HepG2 (cell line): ENCODE data around the gene PPP4R3A. TPM values are rescaled to one million over a fixed set of nuclear protein-coding genes. Genes with fewer than 3 reads are reported as not detected.

Experiments
- ATAC-seq: fragments of 200-7000 bp; cut with Tn5 transposase; 3 replicates; pipeline ENCODE4 v1.9.1; 2020; ENCODE audit warnings: mild to moderate bottlenecking, moderate library complexity
- BruUV-seq: library from RNA; stranded (reverse); fragments of 400-500 nt; replicated peaks from 2 replicates; lab custom pipeline; 2021; lab: Mats Ljungman, UMichigan
- CTCF ChIA-PET: fragments of 300-600 bp; formaldehyde crosslinking; extraction: SDS; loops from one replicate; lab custom pipeline; 2021; ENCODE audit warnings: low total read pairs, inconsistent platforms, low intra/inter-chr PET ratio; lab: Yijun Ruan, JAX
- POLR2A ChIA-PET: fragments of 350-600 bp; sonication (Branson Sonifier 250); formaldehyde crosslinking; loops from one replicate; lab custom pipeline; 2020; ENCODE audit warnings: antibody characterized with exemption, inconsistent platforms; lab: Yijun Ruan, JAX
- DNase-seq: peaks from one replicate; pipeline ENCODE4 v3.0.0-alpha.2; 2015; ENCODE audit warnings: low spot score
- FAIRE-seq: peaks from 3 replicates; lab custom pipeline; 2011; peaks lifted over from hg19 to GRCh38; lab: Jason Lieb, UNC
- H2AFZ ChIP-seq: one replicate; pipeline ENCODE4 v1.6.1; 2011; ENCODE audit warnings: low read length, inconsistent platforms
- H3K27ac ChIP-seq: fragments of 300-600 bp; 3 replicates; pipeline ENCODE4 v1.8.0; 2011; ENCODE audit warnings: mixed run types, mild to moderate bottlenecking, mixed read lengths, low read length, inconsistent platforms; ENCODE audit not compliant: insufficient read depth; ENCODE audit errors: extremely low read length
- H3K27me3 ChIP-seq, 2 experiments: fragments of 200-600 bp in 1 of 2; 2 replicates in 1 of 2; 3 replicates in 1 of 2; pipeline versions ENCODE4 v1.6.0 to v1.8.0; 2011; ENCODE audit warnings: low read length in 2 of 2, mild to moderate bottlenecking in 2 of 2, moderate library complexity in 2 of 2, inconsistent platforms in 1 of 2; ENCODE audit not compliant: insufficient read depth in 2 of 2, control insufficient read depth in 1 of 2
- H3K36me3 ChIP-seq, 2 experiments: fragments of 200-600 bp in 1 of 2; replicated peaks in 1 of 2; 2 replicates in 1 of 2; 3 replicates in 1 of 2; pipeline versions ENCODE4 v1.5.1 to v1.8.0; 2011; ENCODE audit warnings: low read length in 2 of 2, inconsistent platforms in 1 of 2; ENCODE audit not compliant: insufficient read depth in 2 of 2, control insufficient read depth in 1 of 2
- H3K4me1 ChIP-seq: 2 replicates; pipeline ENCODE4 v1.5.1; 2012; ENCODE audit warnings: low read length, inconsistent platforms; ENCODE audit not compliant: insufficient read depth
- H3K4me2 ChIP-seq: 2 replicates; pipeline ENCODE4 v1.6.0; 2011; ENCODE audit warnings: low read depth, low read length, inconsistent platforms
- H3K4me3 ChIP-seq, 3 experiments: fragments of 200-600 bp in 1 of 3; sonication (generic), shearing (Covaris generic) in 1 of 3; replicated peaks in 1 of 3; 2 replicates each; pipeline ENCODE4 v1.5.1; 2011 to 2016; ENCODE audit warnings: low read length in 3 of 3, inconsistent platforms in 2 of 3, low read depth in 2 of 3, mild to moderate bottlenecking in 2 of 3, control low read depth in 1 of 3, mixed read lengths in 1 of 3; ENCODE audit not compliant: insufficient read depth in 1 of 3
- H3K79me2 ChIP-seq: one replicate; pipeline ENCODE4 v1.6.1; 2011; ENCODE audit warnings: low read length, inconsistent platforms; ENCODE audit not compliant: insufficient read depth
- H3K9ac ChIP-seq: 2 replicates; pipeline ENCODE4 v1.6.0; 2011; ENCODE audit warnings: mild to moderate bottlenecking, low read depth, low read length, inconsistent platforms; ENCODE audit not compliant: insufficient read depth
- H3K9me3 ChIP-seq: 2 replicates; pipeline ENCODE4 v1.5.1; 2012; ENCODE audit warnings: mild to moderate bottlenecking, low read length
- H4K20me1 ChIP-seq: 2 replicates; pipeline ENCODE4 v1.6.0; 2011; ENCODE audit warnings: inconsistent platforms, mild to moderate bottlenecking, low read length, moderate library complexity; ENCODE audit not compliant: insufficient read depth
- FOXK1 ChIP-seq: sonication (generic); formaldehyde crosslinking; IDR thresholded peaks from 2 replicates; pipeline ENCODE4 v1.4.0; 2020; ENCODE audit warnings: low read depth, missing genetic modification reagents, borderline replicate concordance
- ISL2 ChIP-seq: sonication (generic); formaldehyde crosslinking; IDR thresholded peaks from 2 replicates; pipeline ENCODE4 v1.5.0; 2020; ENCODE audit warnings: missing genetic modification reagents
- JUN ChIP-seq: sonication (generic); formaldehyde crosslinking; IDR thresholded peaks from 2 replicates; pipeline ENCODE4 v1.4.0; 2020; ENCODE audit warnings: mild to moderate bottlenecking, missing genetic modification reagents
- NFATC3 ChIP-seq: sonication (generic); formaldehyde crosslinking; IDR thresholded peaks from 2 replicates; pipeline ENCODE4 v1.5.1; 2020; ENCODE audit warnings: mild to moderate bottlenecking, missing genetic modification reagents
- NR3C1 ChIP-seq: sonication (generic); formaldehyde crosslinking; IDR thresholded peaks from 2 replicates; pipeline ENCODE4 v1.4.0; 2020; ENCODE audit warnings: missing genetic modification reagents
- PHF21A ChIP-seq: sonication (generic); formaldehyde crosslinking; IDR thresholded peaks from 2 replicates; pipeline ENCODE4 v1.5.0; 2020; ENCODE audit warnings: mild to moderate bottlenecking, missing genetic modification reagents
- THYN1 ChIP-seq: sonication (generic); formaldehyde crosslinking; IDR thresholded peaks from 2 replicates; pipeline ENCODE4 v1.8.1; 2023; ENCODE audit warnings: low read depth, mild to moderate bottlenecking, moderate library complexity, missing genetic modification reagents, borderline replicate concordance
- XBP1 ChIP-seq: sonication (generic); formaldehyde crosslinking; IDR thresholded peaks from 2 replicates; pipeline ENCODE4 v1.5.0; 2020; ENCODE audit warnings: missing genetic modification reagents
- ZFX ChIP-seq: sonication (generic); formaldehyde crosslinking; IDR thresholded peaks from 2 replicates; pipeline ENCODE4 v1.4.0; 2020; ENCODE audit warnings: mild to moderate bottlenecking, low read depth, missing genetic modification reagents, moderate library complexity
- ZNF343 ChIP-seq: sonication (generic); formaldehyde crosslinking; IDR thresholded peaks from 2 replicates; pipeline ENCODE4 v1.4.0; 2020; ENCODE audit warnings: mild to moderate bottlenecking, missing genetic modification reagents
- ZNF484 ChIP-seq: sonication (generic); formaldehyde crosslinking; IDR thresholded peaks from 2 replicates; pipeline ENCODE4 v1.5.1; 2020; ENCODE audit warnings: mild to moderate bottlenecking, low read depth, missing genetic modification reagents, borderline replicate concordance
- ZNF510 ChIP-seq: sonication (generic); formaldehyde crosslinking; IDR thresholded peaks from 2 replicates; pipeline ENCODE4 v1.4.0; 2020; ENCODE audit warnings: low read depth, mild to moderate bottlenecking, missing genetic modification reagents
- ZNF652 ChIP-seq: IDR thresholded peaks from 2 replicates; pipeline ENCODE4 v1.6.1; 2016; ENCODE audit warnings: low read depth, borderline replicate concordance
- ZSCAN9 ChIP-seq: IDR thresholded peaks from 2 replicates; pipeline ENCODE4 v1.6.1; 2016; ENCODE audit warnings: borderline replicate concordance
- WGBS: methylation state at CpG from one replicate; pipeline ENCODE4 v1.1.6; 2017; ENCODE audit warnings: low lambda C conversion rate; 5-methylcytosine and 5-hydroxymethylcytosine counted together
- in situ Hi-C: cut with HindIII; loops from 2 replicates; pipeline ENCODE4 v1.10.0; 2017; ENCODE audit warnings: low pct_unique_long_range_greater_than_20kb; ENCODE audit not compliant: extremely low pct_ligation_motif_present
- intact Hi-C: fragments of 100-400 bp; cut with micrococcal nuclease; formaldehyde crosslinking; loops from one replicate; pipeline ENCODE4 v1.10.0; 2022; ENCODE audit not compliant: unreplicated experiment
- polyA plus RNA-seq, 8 experiments: library from polyadenylated mRNA; depleted of rRNA in 3 of 8; stranded (reverse) in 7 of 8; unstranded in 1 of 8; fragments of >200 nt; fragmentation: Illumina TruSeq in 4 of 8; extraction: Trizol in 4 of 8; gene quantifications; 2 replicates each; pipeline versions ENCODE4 v1.2.1 to v1.2.3, GENCODE V29; 2011 to 2016; ENCODE audit warnings: low read depth in 4 of 8, missing spikeins in 1 of 8, mixed read lengths in 1 of 8; ENCODE audit not compliant: insufficient read depth in 1 of 8
- total RNA-seq, 5 experiments: library from RNA; depleted of rRNA; stranded (reverse); fragments of >200 nt; fragmentation: Illumina TruSeq; extraction: Trizol; gene quantifications; 2 replicates each; pipeline ENCODE4 v1.2.3, GENCODE V29; 2016; ENCODE audit warnings: low read depth in 1 of 5
- TF ChIP-seq, protein P1 (sequence below): sonication (generic); formaldehyde crosslinking; conservative IDR thresholded peaks from 2 replicates; pipeline ENCODE4 v1.4.0; 2020; ENCODE audit warnings: mild to moderate bottlenecking, missing genetic modification reagents, moderate library complexity
- TF ChIP-seq, protein P2 (sequence below): IDR thresholded peaks from 2 replicates; pipeline ENCODE4 v1.6.1; 2016; ENCODE audit warnings: control low read depth

Gene PPP4R3A
- total and polyA plus RNA-seq, 2 of the 13 experiments (the other 11 are each of a cell fraction or from before 2014, with no cell fraction given), result 22.5 to 57.4 TPM

DNA sequence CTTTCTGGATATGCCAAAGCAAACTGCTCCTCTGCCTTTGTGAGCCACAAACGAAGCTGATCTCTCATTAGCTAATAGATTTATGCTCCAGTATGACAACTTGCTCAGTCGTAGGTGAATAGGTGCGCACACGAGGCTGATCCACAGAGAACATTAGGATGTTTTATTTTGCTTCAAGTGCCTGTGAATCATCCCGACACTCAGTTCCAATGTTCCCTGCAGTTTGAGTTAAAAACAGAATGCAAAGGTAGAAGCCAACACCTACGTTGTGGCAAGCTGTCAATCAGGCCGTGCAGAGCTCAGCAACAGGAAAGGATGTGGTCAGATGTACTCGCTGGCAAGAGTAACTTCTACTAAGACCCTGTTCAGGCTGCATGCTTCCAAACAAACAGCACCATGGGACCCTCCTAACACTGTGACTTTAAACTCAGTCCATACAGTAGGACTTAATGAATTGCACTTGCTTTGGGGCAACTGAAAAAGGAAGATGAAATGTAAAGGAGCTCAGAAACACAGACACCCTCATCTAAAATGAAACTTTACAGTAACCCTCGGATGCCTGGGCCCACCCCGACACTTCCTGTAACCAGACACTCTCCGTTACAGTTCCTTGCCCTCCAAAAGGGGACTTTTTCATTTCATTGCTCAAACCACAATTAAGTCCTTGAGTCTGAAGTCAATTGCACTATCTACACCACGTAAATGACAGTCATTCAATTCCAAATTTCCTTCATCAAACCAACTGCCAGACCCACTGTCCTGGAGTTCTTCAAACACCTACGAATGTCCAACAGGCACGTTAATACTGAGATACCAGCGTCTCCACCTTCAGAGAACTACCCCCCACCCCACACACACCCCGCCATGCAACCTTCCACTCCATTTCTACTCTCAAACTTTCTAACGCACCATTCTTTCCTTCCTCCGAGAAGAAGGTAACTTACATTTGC lies 94.0 kb downstream of the PPP4R3A start:
- peak overlapping the region; percentile 78 to 82 (median 81) for H3K4me3 ChIP-seq
- H3K27me3 ChIP-seq, result no peaks in the 10 kb centered on the region
- peak overlapping the region; percentile 80 for H3K4me2 ChIP-seq
- TSS peak; percentile 57 for BruUV-seq
- H3K79me2 ChIP-seq, result peaks cover 17% of the 10 kb centered on the region
- CTCF ChIA-PET, result no interaction called here
- 0 out of 5 replicates have a peak, but pooled peaks cover 0 to 1% of the 10 kb centered on the region in 2 experiments for H3K36me3 ChIP-seq
- POLR2A ChIA-PET, result interaction anchor here (1.2 kb wide), 1 partner anchor 54 kb away, joined by 3 read pairs; no protein-coding TSS in a partner anchor
- peak overlapping the region; percentile 2 for H3K27ac ChIP-seq
- peak overlapping the region; percentile 70 for H3K9ac ChIP-seq
- in situ Hi-C loops (no loop called here), intact Hi-C loops (loop anchor here (2.0 kb wide), 1 partner anchor 55 kb away; no protein-coding TSS in a partner anchor)
- peaks cover 69% of the 10 kb centered on the region for H3K4me1 ChIP-seq
- H3K9me3 ChIP-seq, result no peaks in the 10 kb centered on the region
- no peak for ATAC-seq
- H2AFZ ChIP-seq, result peak overlapping the region; percentile 31
- WGBS, result 49% methylated on average over 18 of the region's 18 CpGs
- TF ChIP-seq ZNF484 (CRISPR knock-in tag) (no peak), ZNF652 (CRISPR knock-in tag) (0 out of 2 replicates have a peak, but pooled peaks have one; percentile 6), NFATC3 (CRISPR knock-in tag) (no peak), FOXK1 (CRISPR knock-in tag) (no peak), PHF21A (0 out of 2 replicates have a peak, but pooled peaks have one; percentile 9), ISL2 (CRISPR knock-in tag) (no peak), ZFX (CRISPR knock-in tag) (peak; percentile 6; the same call in 1 of the 2 replicates), ZNF343 (CRISPR knock-in tag) (0 out of 2 replicates have a peak, but pooled peaks have one; percentile 11), ZNF510 (CRISPR knock-in tag) (0 out of 2 replicates have a peak, but pooled peaks have one; percentile 48), THYN1 (CRISPR knock-in tag) (no peak), XBP1 (CRISPR knock-in tag) (no peak), JUN (CRISPR knock-in tag) (no peak), NR3C1 (CRISPR knock-in tag) (no peak), ZSCAN9 (no peak)
- TF ChIP-seq, protein P1, sequence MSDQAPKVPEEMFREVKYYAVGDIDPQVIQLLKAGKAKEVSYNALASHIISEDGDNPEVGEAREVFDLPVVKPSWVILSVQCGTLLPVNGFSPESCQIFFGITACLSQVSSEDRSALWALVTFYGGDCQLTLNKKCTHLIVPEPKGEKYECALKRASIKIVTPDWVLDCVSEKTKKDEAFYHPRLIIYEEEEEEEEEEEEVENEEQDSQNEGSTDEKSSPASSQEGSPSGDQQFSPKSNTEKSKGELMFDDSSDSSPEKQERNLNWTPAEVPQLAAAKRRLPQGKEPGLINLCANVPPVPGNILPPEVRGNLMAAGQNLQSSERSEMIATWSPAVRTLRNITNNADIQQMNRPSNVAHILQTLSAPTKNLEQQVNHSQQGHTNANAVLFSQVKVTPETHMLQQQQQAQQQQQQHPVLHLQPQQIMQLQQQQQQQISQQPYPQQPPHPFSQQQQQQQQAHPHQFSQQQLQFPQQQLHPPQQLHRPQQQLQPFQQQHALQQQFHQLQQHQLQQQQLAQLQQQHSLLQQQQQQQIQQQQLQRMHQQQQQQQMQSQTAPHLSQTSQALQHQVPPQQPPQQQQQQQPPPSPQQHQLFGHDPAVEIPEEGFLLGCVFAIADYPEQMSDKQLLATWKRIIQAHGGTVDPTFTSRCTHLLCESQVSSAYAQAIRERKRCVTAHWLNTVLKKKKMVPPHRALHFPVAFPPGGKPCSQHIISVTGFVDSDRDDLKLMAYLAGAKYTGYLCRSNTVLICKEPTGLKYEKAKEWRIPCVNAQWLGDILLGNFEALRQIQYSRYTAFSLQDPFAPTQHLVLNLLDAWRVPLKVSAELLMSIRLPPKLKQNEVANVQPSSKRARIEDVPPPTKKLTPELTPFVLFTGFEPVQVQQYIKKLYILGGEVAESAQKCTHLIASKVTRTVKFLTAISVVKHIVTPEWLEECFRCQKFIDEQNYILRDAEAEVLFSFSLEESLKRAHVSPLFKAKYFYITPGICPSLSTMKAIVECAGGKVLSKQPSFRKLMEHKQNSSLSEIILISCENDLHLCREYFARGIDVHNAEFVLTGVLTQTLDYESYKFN (CRISPR knock-in tag), result 0 out of 2 replicates have a peak, but pooled peaks have one; percentile 11
- TF ChIP-seq, protein P2, sequence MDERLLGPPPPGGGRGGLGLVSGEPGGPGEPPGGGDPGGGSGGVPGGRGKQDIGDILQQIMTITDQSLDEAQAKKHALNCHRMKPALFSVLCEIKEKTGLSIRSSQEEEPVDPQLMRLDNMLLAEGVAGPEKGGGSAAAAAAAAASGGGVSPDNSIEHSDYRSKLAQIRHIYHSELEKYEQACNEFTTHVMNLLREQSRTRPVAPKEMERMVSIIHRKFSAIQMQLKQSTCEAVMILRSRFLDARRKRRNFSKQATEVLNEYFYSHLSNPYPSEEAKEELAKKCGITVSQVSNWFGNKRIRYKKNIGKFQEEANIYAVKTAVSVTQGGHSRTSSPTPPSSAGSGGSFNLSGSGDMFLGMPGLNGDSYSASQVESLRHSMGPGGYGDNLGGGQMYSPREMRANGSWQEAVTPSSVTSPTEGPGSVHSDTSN, result peak; percentile 77
- FAIRE-seq, result peak; percentile 42
- no peaks in the 10 kb centered on the region; the same call in 1 of the 2 replicates for H4K20me1 ChIP-seq
- DNase-seq, result no peak
